EH (cell line): Measurements from ENCODE around the gene PPP6R1.
"Not testable (repeated sequence)": the region's sequence is repeated elsewhere in the genome, so short reads cannot be mapped to it uniquely, and the experiment has no call there.

ENCODE experiments used
- DNase-seq: peaks from one replicate; pipeline ENCODE4 v3.0.0-alpha.2; 2015; ENCODE audit warnings: low read depth

Gene PPP6R1

GRCh38 chr19:55224679-55225414 lies 34.0 kb downstream of the PPP6R1 start:
- DNase-seq = not testable (repeated sequence)

GRCh38 chr19:55224038-55224665 lies 34.7 kb downstream of the PPP6R1 start:
- DNase-seq = no peak

- no peak for DNase-seq
Measured at GRCh38 chr19:55223291-55224037, 35.4 kb downstream of the PPP6R1 start.

GRCh38 chr19:55220525-55220924 lies 38.3 kb downstream of the PPP6R1 start:
- no peak for DNase-seq

DNA sequence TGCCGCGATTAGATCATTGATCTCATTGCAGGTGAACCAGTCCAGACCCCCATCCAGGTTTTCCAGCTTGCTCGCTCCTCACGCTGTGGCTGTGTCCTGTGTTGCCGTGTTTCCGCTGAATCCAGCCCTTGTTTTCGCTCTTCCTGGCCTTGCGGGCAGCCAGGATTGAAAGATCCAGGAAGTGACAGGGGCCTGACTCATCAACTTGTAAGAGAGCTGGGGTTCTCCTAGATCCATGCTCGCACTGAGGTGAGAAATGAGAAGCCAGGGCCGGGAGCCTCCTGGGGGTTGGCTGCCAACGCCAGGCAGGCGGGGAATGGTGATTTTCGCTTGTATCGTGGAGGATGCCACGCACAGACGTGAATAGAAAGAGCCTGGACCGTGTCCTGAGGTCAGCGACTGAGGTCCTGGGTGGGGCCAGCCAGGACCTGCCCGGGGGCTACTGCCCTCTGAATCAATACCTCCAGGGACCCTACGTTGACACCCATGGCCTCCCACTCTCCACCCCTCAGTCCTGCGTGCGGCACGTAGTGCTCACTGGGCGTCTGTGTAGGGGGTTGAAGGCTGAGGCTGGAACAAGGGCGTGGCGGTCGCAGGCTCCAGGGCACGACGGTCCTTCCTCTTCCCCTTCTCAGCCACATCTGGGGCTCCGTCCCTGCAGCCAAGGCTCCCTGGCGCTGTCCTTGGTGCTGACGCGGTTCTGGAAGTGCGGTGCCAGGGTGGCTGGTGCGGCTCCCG lies 42.2 kb downstream of the PPP6R1 start:
- DNase-seq = peak; percentile 99

- no peak for DNase-seq
Measured at GRCh38 chr19:55213547-55213946, 45.3 kb downstream of the PPP6R1 start.

GRCh38 chr19:55212447-55212846 lies 46.4 kb downstream of the PPP6R1 start:
- no peak for DNase-seq

GRCh38 chr19:55209693-55210472 lies 48.9 kb downstream of the PPP6R1 start:
- DNase-seq = peak; percentile 97

GRCh38 chr19:55208880-55209692 lies 49.7 kb downstream of the PPP6R1 start, which contains the start of gene PTPRH:
TSS of gene PTPRH (minus strand) at chr19:55209501. CDS start at chr19:55209433, 68 bp downstream.
- no peak for DNase-seq

- peak; percentile 95 for DNase-seq
Measured at GRCh38 chr19:55206664-55207500, 51.9 kb downstream of the PPP6R1 start.

DNA sequence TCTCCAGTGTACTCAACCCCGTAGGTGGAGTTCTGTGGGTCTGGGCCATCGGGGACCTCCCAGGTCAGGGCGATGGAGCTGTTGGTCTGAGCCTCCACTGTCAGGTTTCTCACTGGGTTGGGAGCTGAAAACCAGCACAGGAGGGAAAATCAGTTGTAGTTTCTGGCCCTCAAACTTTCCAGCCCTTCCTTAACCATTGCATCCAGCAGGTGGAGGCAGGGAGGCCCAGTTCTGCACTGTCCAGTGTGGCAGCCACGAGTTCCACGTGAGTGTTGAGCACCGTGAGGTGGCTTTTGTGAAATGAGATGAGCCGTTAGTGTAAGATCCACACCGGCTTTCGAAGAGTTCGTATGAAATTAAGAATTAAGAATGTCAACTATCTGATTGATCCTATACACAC lies 56.6 kb downstream of the PPP6R1 start:
- DNase-seq = peak; percentile 17

DNA sequence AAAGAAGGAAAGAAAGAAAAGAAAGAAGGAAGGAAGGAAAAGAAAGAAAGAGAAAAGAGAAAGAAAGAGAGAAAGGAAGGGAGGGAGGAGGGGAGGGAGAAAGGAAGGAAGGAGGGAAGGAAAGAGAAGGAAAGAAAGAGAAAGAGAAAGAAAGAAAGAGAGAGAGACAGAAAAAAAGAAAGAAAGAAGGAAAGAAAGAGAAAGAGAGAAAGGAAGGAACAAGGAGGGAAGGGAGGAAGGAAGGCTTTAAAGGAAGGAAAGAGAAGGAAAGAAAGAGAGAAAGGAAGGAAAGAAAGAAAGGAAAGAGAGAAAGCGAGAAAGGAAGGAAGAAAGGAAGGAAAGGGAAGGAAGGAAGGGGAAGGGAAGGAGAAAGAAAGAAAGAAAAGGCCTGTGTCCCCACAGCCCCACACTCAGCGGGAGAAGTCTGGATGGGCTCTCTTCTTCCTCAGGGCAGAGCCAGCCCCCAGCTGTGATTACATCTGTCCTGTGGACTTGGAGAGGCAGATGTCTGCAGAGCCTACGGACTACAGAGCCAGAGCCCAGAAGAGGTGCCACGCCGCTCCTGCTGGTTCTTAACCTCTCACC lies 59.1 kb downstream of the PPP6R1 start:
- no peak for DNase-seq

DNA sequence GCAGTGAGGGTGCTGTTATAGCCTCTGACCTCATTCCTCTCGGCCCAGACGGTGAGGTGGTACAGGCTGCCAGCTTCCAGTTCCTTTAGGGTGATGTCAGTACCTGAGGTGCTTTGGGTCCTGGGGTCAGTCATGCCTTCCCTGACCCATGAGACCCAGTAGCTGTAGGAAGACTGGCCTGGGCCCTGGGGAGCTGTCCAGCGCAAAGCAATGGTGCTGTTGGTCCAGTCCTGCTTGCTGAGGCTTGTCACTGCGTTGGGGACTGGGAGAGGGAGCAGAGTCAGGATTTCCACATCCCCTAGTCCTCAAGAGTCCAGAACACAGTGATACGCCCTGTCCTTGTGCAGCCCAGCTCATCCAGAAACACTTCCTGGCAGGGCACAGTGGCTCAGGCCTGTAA lies 60.2 kb downstream of the PPP6R1 start:
- DNase-seq = peak; percentile 15

- peak; percentile 26 for DNase-seq
Measured at GRCh38 chr19:55197528-55197927, 61.3 kb downstream of the PPP6R1 start.

DNA sequence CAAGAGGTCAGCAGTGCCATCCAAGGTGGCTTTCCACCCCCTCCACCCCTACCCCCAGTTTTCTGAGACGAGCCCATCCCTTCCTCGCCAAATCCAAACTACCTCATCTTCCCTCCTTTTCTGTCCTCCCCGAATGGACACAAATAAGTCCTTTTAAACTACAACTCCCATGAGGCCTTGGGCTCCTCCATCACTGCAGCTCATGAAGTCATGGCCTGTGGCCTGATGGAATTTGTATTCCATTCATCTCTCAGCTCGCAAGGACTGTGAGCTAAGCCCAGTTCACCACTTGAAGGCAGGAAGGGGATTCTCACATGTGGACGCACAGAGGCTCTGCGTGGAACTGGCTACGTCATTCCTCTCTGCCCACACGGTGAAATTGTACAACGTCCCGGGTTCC lies 62.0 kb downstream of the PPP6R1 start:
- peak; percentile 28 for DNase-seq

- no peak for DNase-seq
Measured at GRCh38 chr19:55193481-55193880, 65.3 kb downstream of the PPP6R1 start.

DNA sequence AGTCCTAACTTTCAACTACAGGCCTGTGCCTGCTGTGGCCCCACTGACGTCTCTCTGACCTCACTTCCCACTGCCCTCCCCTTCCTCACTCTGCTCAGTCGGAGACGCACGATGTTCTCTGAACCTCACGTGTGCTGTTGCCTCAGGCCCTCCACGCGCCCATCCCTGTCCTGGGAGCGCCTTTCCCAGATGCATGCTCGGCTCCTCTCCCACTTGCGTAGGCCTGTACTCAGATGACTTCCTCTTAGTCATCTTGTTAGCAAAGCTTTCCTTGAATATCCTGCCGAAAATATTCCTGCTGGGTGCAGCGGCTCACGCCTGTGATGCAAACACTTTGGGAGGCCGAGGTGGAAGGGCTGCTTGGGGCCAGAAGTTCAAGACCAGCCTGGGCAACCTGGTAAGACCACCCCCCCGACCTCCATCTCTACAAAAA lies 69.4 kb downstream of the PPP6R1 start:
- peak; percentile 97 for DNase-seq

DNA sequence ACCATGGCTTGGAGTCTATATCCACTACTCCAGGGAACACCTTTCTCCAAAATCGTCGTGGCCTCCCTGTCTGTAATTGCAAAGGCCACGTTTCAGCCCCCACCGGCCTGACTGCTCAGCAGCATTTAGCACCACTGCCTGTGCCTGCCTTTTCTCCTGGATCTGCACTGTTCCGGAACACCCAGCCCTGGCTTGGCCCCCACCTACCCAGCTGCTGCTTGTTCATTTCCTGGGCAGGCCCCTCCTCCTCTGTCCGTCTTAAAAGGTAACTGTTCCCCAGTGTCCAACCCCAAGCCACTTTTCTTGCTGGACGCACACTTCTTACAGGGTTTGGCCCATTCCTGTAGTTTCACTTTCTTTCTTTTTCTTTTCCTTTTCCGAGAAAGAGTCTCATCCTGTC lies 70.2 kb downstream of the PPP6R1 start:
- DNase-seq = no peak

GRCh38 chr19:55186080-55186479 lies 72.7 kb downstream of the PPP6R1 start:
- DNase-seq = no peak
